Lower leg skin (tissue), 4 donors: ENCODE measurements around the gene PTGIS. TPM values are rescaled to one million over a fixed set of nuclear protein-coding genes. Genes with fewer than 3 reads are reported as not detected.
"Not testable (repeated sequence)": the region's sequence is repeated elsewhere in the genome, so short reads cannot be mapped to it uniquely, and the experiment has no call there.

Experiments used
- DNase-seq, 2 donors: peaks; one replicate each; pipeline ENCODE4 v3.0.0-alpha.2; 2019; ENCODE audit warnings: low spot score in 2 of 2
- H3K4me3 ChIP-seq: fragments of 200-600 bp; sonication (generic); 2 replicates; pipeline ENCODE4 v1.5.1; 2017; ENCODE audit warnings: mild to moderate bottlenecking, low read depth; ENCODE audit not compliant: poor library complexity, severe bottlenecking
- CTCF ChIP-seq, 3 donors: fragments of 450-650 bp; IDR thresholded peaks; one replicate each; pipeline ENCODE4 v1.5.1; 2016; ENCODE audit warnings: antibody characterized with exemption in 3 of 3, mild to moderate bottlenecking in 3 of 3, moderate library complexity in 2 of 3
- POLR2A ChIP-seq, 2 donors: fragments of 450-650 bp; IDR thresholded peaks; one replicate each; pipeline ENCODE4 v1.6.1; 2016 to 2017; ENCODE audit warnings: antibody characterized with exemption in 2 of 2, mild to moderate bottlenecking in 1 of 2, moderate library complexity in 1 of 2
- WGBS, 2 donors: methylation state at CpG; one replicate each; pipeline ENCODE4 v1.1.5; 2018; 5-methylcytosine and 5-hydroxymethylcytosine counted together
- intact Hi-C: fragments of 100-400 bp; cut with DNase I; formaldehyde crosslinking; loops from one replicate; pipeline ENCODE4 v1.15.0; 2023; ENCODE audit warnings: low total_unique reads
- total RNA-seq, 4 donors: library from RNA; depleted of rRNA; stranded (reverse); fragments of >200 nt; gene quantifications; one replicate each; pipeline ENCODE4 v1.1.0, GENCODE V29; 2016

Gene PTGIS
- total RNA-seq, 4 donors from 2014 or later = 2.3 to 13.3 (median 9.1) TPM

- 83 to 87% methylated on average over 3 to 6 of the region's 6 CpGs for WGBS, 2 donors
- DNase-seq = no peak
- TF ChIP-seq CTCF (IDR thresholded peaks at IDR 0.05) (no peak), POLR2A (IDR thresholded peaks at IDR 0.05) (no peak)
- H3K4me3 ChIP-seq = no peak overlapping the region
- intact Hi-C loops = loop anchor here (5.0 kb wide), 1 partner anchor 235 kb away; no protein-coding TSS in a partner anchor
Measured at GRCh38 chr20:49612127-49612738, 44.3 kb upstream of the PTGIS start.

- intact Hi-C loops = loop anchor here (5.0 kb wide), 1 partner anchor 236 kb away; no protein-coding TSS in a partner anchor
- DNase-seq, H3K4me3 ChIP-seq: not testable (repeated sequence)
- 62 to 73% methylated on average over 6 of the region's 6 CpGs for WGBS, 2 donors
Measured at GRCh38 chr20:49611539-49612126, 43.7 kb upstream of the PTGIS start.

- 15 to 30% methylated on average over 20 to 43 of the region's 48 CpGs for WGBS, 2 donors
- peak; percentile 57 to 94 for DNase-seq
- no peak for TF ChIP-seq POLR2A (IDR thresholded peaks at IDR 0.05)
- TF ChIP-seq CTCF (IDR thresholded peaks at IDR 0.05) = peak in 2 of 3 donors; percentile 94 to 98
- intact Hi-C loops = loop anchor here (5.0 kb wide), 1 partner anchor 236 kb away; no protein-coding TSS in a partner anchor
- H3K4me3 ChIP-seq = no peak overlapping the region
Measured at GRCh38 chr20:49610691-49611538, 43.0 kb upstream of the PTGIS start.

GRCh38 chr20:49608752-49609670 is 41.1 kb upstream of the PTGIS start:
- WGBS, 2 donors = 6 to 11% methylated on average over 17 of the region's 17 CpGs
- TF ChIP-seq POLR2A (IDR thresholded peaks at IDR 0.05) (no peak), CTCF (IDR thresholded peaks at IDR 0.05) (peak in 1 of 3 donors; percentile 80)
- no peak overlapping the region for H3K4me3 ChIP-seq
- intact Hi-C loops = loop anchor here (5.0 kb wide), 1 partner anchor 277 kb away; no protein-coding TSS in a partner anchor
- no peak for DNase-seq

DNA sequence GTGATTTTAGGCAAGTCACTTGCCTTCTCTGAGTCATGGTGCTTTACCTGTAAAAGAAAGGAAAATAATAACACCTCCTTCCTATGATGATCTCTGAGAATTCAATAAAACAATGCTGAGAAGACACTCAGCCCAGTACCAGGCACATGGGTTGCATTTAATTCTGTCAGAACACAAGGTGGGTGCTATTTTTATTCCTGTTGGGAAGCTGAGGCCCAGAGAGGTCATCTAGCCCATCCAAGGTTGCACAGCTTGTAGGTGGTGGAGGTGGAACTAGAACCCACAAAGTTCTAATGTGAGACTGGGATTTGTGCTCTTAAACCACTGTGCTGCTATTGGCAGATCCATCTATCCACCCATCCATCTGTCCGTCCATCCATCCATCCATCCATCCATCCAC is 39.6 kb upstream of the PTGIS start:
- H3K4me3 ChIP-seq = no peak overlapping the region
- WGBS, 2 donors = 83 to 92% methylated on average over 1 of the region's 1 CpG
- intact Hi-C loops = loop anchor here (5.0 kb wide), 1 partner anchor 275 kb away; no protein-coding TSS in a partner anchor
- DNase-seq = no peak
- TF ChIP-seq CTCF (IDR thresholded peaks at IDR 0.05) = no peak
- TF ChIP-seq POLR2A (IDR thresholded peaks at IDR 0.05) = no peak
